Panc1 (cell line): Measurements from ENCODE around the gene CC2D1A.

Experiments used
- POLR2AphosphoS5 ChIP-seq: IDR thresholded peaks from 2 replicates; pipeline ENCODE4 v1.6.1; 2012; ENCODE audit warnings: mild to moderate bottlenecking, low read depth, low read length, moderate library complexity
- TCF7L2 ChIP-seq: IDR thresholded peaks from 2 replicates; pipeline ENCODE4 v1.6.1; 2011; ENCODE audit warnings: mild to moderate bottlenecking, low read depth, low read length, inconsistent platforms
- TF ChIP-seq, protein P1 (sequence below): fragments of 450-650 bp; IDR thresholded peaks from 2 replicates; pipeline ENCODE4 v1.5.1; 2017; ENCODE audit warnings: mild to moderate bottlenecking
- TF ChIP-seq, protein P2 (sequence below), 2 experiments: IDR thresholded peaks; 2 replicates each; pipeline ENCODE4 v1.6.1; 2011 to 2012; ENCODE audit warnings: low read depth in 2 of 2, control low read depth in 1 of 2, low read length in 1 of 2, mild to moderate bottlenecking in 1 of 2, moderate library complexity in 1 of 2; ENCODE audit not compliant: insufficient read depth in 1 of 2

GRCh38 chr19:13955662-13956364 is 49.8 kb downstream of the CC2D1A start:
- TF ChIP-seq, protein P1, sequence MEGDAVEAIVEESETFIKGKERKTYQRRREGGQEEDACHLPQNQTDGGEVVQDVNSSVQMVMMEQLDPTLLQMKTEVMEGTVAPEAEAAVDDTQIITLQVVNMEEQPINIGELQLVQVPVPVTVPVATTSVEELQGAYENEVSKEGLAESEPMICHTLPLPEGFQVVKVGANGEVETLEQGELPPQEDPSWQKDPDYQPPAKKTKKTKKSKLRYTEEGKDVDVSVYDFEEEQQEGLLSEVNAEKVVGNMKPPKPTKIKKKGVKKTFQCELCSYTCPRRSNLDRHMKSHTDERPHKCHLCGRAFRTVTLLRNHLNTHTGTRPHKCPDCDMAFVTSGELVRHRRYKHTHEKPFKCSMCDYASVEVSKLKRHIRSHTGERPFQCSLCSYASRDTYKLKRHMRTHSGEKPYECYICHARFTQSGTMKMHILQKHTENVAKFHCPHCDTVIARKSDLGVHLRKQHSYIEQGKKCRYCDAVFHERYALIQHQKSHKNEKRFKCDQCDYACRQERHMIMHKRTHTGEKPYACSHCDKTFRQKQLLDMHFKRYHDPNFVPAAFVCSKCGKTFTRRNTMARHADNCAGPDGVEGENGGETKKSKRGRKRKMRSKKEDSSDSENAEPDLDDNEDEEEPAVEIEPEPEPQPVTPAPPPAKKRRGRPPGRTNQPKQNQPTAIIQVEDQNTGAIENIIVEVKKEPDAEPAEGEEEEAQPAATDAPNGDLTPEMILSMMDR: no peak
- TF ChIP-seq, protein P2, sequence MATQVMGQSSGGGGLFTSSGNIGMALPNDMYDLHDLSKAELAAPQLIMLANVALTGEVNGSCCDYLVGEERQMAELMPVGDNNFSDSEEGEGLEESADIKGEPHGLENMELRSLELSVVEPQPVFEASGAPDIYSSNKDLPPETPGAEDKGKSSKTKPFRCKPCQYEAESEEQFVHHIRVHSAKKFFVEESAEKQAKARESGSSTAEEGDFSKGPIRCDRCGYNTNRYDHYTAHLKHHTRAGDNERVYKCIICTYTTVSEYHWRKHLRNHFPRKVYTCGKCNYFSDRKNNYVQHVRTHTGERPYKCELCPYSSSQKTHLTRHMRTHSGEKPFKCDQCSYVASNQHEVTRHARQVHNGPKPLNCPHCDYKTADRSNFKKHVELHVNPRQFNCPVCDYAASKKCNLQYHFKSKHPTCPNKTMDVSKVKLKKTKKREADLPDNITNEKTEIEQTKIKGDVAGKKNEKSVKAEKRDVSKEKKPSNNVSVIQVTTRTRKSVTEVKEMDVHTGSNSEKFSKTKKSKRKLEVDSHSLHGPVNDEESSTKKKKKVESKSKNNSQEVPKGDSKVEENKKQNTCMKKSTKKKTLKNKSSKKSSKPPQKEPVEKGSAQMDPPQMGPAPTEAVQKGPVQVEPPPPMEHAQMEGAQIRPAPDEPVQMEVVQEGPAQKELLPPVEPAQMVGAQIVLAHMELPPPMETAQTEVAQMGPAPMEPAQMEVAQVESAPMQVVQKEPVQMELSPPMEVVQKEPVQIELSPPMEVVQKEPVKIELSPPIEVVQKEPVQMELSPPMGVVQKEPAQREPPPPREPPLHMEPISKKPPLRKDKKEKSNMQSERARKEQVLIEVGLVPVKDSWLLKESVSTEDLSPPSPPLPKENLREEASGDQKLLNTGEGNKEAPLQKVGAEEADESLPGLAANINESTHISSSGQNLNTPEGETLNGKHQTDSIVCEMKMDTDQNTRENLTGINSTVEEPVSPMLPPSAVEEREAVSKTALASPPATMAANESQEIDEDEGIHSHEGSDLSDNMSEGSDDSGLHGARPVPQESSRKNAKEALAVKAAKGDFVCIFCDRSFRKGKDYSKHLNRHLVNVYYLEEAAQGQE (IDR thresholded peaks at IDR 0.05; ENCODE audit: insufficient read depth in 1 of 2, low read depth in 2 of 2, low read length in 1 of 2): no peak
- TF ChIP-seq TCF7L2 (no peak), POLR2AphosphoS5 (no peak)
